Fibroblast of lung (primary cell): ENCODE results near the gene PEPD.

ENCODE experiments used
- CTCF ChIP-seq, 2 donors: IDR thresholded peaks in 1 of 2; conservative IDR thresholded peaks in 1 of 2; 1 replicate in 1 of 2; 2 replicates in 1 of 2; pipeline ENCODE4 v1.5.1; 2011 to 2012; ENCODE audit warnings: low read length in 2 of 2, control low read depth in 1 of 2, inconsistent platforms in 1 of 2, low read depth in 1 of 2, mild to moderate bottlenecking in 1 of 2
- EZH2 ChIP-seq: IDR thresholded peaks from 2 replicates; pipeline ENCODE4 v1.5.1; 2012; ENCODE audit warnings: low read length, control low read depth, mild to moderate bottlenecking; ENCODE audit errors: missing control alignments

- TF ChIP-seq CTCF (conservative IDR thresholded peaks at IDR 0.05 in 1 of 2, IDR thresholded peaks at IDR 0.05 in 1 of 2; ENCODE audit: low read depth in 1 of 2, low read length in 2 of 2) (no peak), EZH2 (no peak)
These were observed 106.7 kb downstream of the PEPD start for GRCh38 chr19:33414667-33415605.
